Adrenal gland (tissue), 12 donors: ENCODE measurements around the gene ATXN1. TPM values are rescaled to one million over a fixed set of nuclear protein-coding genes. Genes with fewer than 3 reads are reported as not detected.

Experiments used
- DNase-seq, 7 donors: peaks; one replicate each; pipeline ENCODE4 v3.0.0-alpha.2; 2019 to 2020
- H3K27ac ChIP-seq, 5 donors: fragments of 200-600 bp; sonication (generic) in 4 of 5; 1 replicate in 3 of 5; 2 replicates in 2 of 5; pipeline versions ENCODE4 v1.5.1 to v1.8.0; 2016 to 2020; ENCODE audit warnings: mild to moderate bottlenecking in 1 of 5
- H3K27me3 ChIP-seq: fragments of 200-600 bp; 2 replicates; pipeline ENCODE4 v1.8.0; 2021
- H3K36me3 ChIP-seq, 2 donors: fragments of 200-600 bp; replicated peaks in 1 of 2; 1 replicate in 1 of 2; 2 replicates in 1 of 2; pipeline versions ENCODE4 v1.5.1 to v1.8.0; 2018 to 2022
- H3K4me1 ChIP-seq, 2 donors: fragments of 200-600 bp; replicated peaks in 1 of 2; 1 replicate in 1 of 2; 2 replicates in 1 of 2; pipeline versions ENCODE4 v1.5.1 to v1.8.0; 2018 to 2021
- H3K4me3 ChIP-seq, 4 donors: fragments of 200-600 bp; sonication (generic) in 3 of 4; one replicate each; pipeline ENCODE4 v1.5.1; 2016 to 2018
- H3K9me3 ChIP-seq, 3 donors: fragments of 200-600 bp; sonication (generic) in 1 of 3; replicated peaks in 1 of 3; 1 replicate in 2 of 3; 2 replicates in 1 of 3; pipeline versions ENCODE4 v1.5.1 to v1.8.0; 2016 to 2021
- CTCF ChIP-seq, 6 experiments: fragments of 450-650 bp in 4 of 6; fragments of 200-600 bp in 2 of 6; sonication (generic) in 1 of 6; IDR thresholded peaks; 1 replicate in 5 of 6; 2 replicates in 1 of 6; pipeline versions ENCODE4 v1.5.1 to v1.8.0; 2016 to 2021; ENCODE audit warnings: antibody characterized with exemption in 6 of 6, mild to moderate bottlenecking in 2 of 6, moderate library complexity in 1 of 6
- POLR2A ChIP-seq, 2 donors: fragments of 450-650 bp; IDR thresholded peaks; one replicate each; pipeline ENCODE4 v1.6.1; 2017; ENCODE audit warnings: antibody characterized with exemption in 2 of 2, mild to moderate bottlenecking in 2 of 2, moderate library complexity in 1 of 2
- WGBS, 4 donors: extraction: QIAGEN DNeasy Blood & Tissue Kit in 2 of 4; methylation state at CpG; one replicate each; pipeline versions ENCODE4 v1.1.5 to v1.1.7; 2013 to 2017; 5-methylcytosine and 5-hydroxymethylcytosine counted together
- intact Hi-C, 2 donors: fragments of 100-400 bp; cut with DNase I; formaldehyde crosslinking; loops; one replicate each; pipeline versions ENCODE4 v1.14.1 to v1.15.0; 2022 to 2023
- polyA plus RNA-seq, 3 donors: library from polyadenylated mRNA; stranded (reverse); fragments of 200-250 nt in 2 of 3; fragments of 350-450 nt in 1 of 3; fragmentation: Illumina TruSeq in 1 of 3; extraction: RNeasy Lipid Tissue Mini Kit (QIAGEN cat#74804) in 1 of 3; gene quantifications; one replicate each; pipeline ENCODE4 v1.2.3, GENCODE V29; 2013 to 2014
- total RNA-seq, 9 donors: library from RNA; depleted of rRNA in 4 of 9; stranded (reverse); fragments of >200 nt in 4 of 9; fragments of 120-200 nt in 1 of 9; fragmentation: NEBNext Ultra II Directional in 1 of 9; extraction: Animal tissue kit (Norgen Biotek cat#: 25700) in 1 of 9; gene quantifications; one replicate each; pipeline versions ENCODE4 v1.1.0 to v1.2.4, GENCODE V29; 2013 to 2023
- donor health status: healthy with polysubstance abuse.
- donor health status: Bipolar disorder and iron deficiency.
- donor health status: DM: yes; HTN: yes; CAD: no.
- donor health status: DM: no; HTN: no; CAD: no.
- donor health status: DM: no; HTN: no; CAD: no.
- donor health status: DM: yes; HTN: yes; CAD: no.

The ATXN1 gene
- total and polyA plus RNA-seq, 12 donors, result 3.4 to 51.3 (median 25.4) TPM

GRCh38 chr6:16374016-16374415 is 387.2 kb downstream of the ATXN1 start:
- intact Hi-C loops, result no loop called here
- H3K4me1 ChIP-seq, result no peaks in the 10 kb centered on the region
- no peaks in the 10 kb centered on the region for H3K9me3 ChIP-seq
- WGBS, 4 donors, result 68 to 93% (median 76%) methylated on average over 3 of the region's 3 CpGs
- H3K36me3 ChIP-seq, result no peaks in the 10 kb centered on the region
- H3K27me3 ChIP-seq, result no peaks in the 10 kb centered on the region
- no peak overlapping the region for H3K27ac ChIP-seq
- no peak overlapping the region for H3K4me3 ChIP-seq
- TF ChIP-seq CTCF (IDR thresholded peaks at IDR 0.05) (no peak), POLR2A (IDR thresholded peaks at IDR 0.05) (no peak)
- DNase-seq, result no peak

- no peak overlapping the region for H3K27ac ChIP-seq
- peak in 2 of 7 donors; percentile 25 to 32 for DNase-seq
- H3K4me1 ChIP-seq, result no peaks in the 10 kb centered on the region
- WGBS, 4 donors, result 91 to 98% (median 96%) methylated on average over 1 of the region's 1 CpG
- H3K36me3 ChIP-seq, result no peaks in the 10 kb centered on the region
- H3K4me3 ChIP-seq, result no peak overlapping the region
- intact Hi-C loops, result no loop called here
- no peaks in the 10 kb centered on the region for H3K27me3 ChIP-seq
- no peaks in the 10 kb centered on the region for H3K9me3 ChIP-seq
- no peak for TF ChIP-seq CTCF (IDR thresholded peaks at IDR 0.05)
- no peak for TF ChIP-seq POLR2A (IDR thresholded peaks at IDR 0.05)
Observed at GRCh38 chr6:16372029-16372776, 389.1 kb downstream of the ATXN1 start.

GRCh38 chr6:16371401-16371800 is 389.9 kb downstream of the ATXN1 start:
- Histone ChIP-seq H3K36me3 (no peaks in the 10 kb centered on the region), H3K4me3 (no peak overlapping the region), H3K9me3 (no peaks in the 10 kb centered on the region), H3K27ac (no peak overlapping the region), H3K4me1 (no peaks in the 10 kb centered on the region), H3K27me3 (no peaks in the 10 kb centered on the region)
- intact Hi-C loops, result no loop called here
- DNase-seq, result no peak
- 88 to 100% (median 93%) methylated on average over 1 of the region's 1 CpG for WGBS, 4 donors
- TF ChIP-seq CTCF (IDR thresholded peaks at IDR 0.05), result no peak
- TF ChIP-seq POLR2A (IDR thresholded peaks at IDR 0.05), result no peak

GRCh38 chr6:16370943-16371342 is 390.3 kb downstream of the ATXN1 start:
- 79 to 95% (median 90%) methylated on average over 2 of the region's 2 CpGs for WGBS, 4 donors
- Histone ChIP-seq H3K36me3 (no peaks in the 10 kb centered on the region), H3K27me3 (no peaks in the 10 kb centered on the region), H3K4me3 (no peak overlapping the region), H3K4me1 (no peaks in the 10 kb centered on the region), H3K9me3 (no peaks in the 10 kb centered on the region), H3K27ac (no peak overlapping the region)
- TF ChIP-seq POLR2A (IDR thresholded peaks at IDR 0.05) (no peak), CTCF (IDR thresholded peaks at IDR 0.05) (no peak)
- no peak for DNase-seq
- intact Hi-C loops, result no loop called here
